Measurements from ENCODE around the gene ITPKC.

Gene ITPKC

GRCh38 chr19:40716482-40717324 lies at the start of gene ITPKC, which contains the start of gene COQ8B:
Gene ITPKC, plus strand, starts transcription at chr19:40717112. Its CDS starts 24 bp downstream, at chr19:40717136.
Gene COQ8B, minus strand, starts transcription at chr19:40716886. Its CDS starts 2,254 bp downstream, at chr19:40714632.
- DNase-seq (ENCODE audit: low spot score): peak; percentile 99

GRCh38 chr19:40667602-40668001 lies 49.3 kb upstream of the ITPKC start:
- no peak for DNase-seq (ENCODE audit: low spot score)

DNA sequence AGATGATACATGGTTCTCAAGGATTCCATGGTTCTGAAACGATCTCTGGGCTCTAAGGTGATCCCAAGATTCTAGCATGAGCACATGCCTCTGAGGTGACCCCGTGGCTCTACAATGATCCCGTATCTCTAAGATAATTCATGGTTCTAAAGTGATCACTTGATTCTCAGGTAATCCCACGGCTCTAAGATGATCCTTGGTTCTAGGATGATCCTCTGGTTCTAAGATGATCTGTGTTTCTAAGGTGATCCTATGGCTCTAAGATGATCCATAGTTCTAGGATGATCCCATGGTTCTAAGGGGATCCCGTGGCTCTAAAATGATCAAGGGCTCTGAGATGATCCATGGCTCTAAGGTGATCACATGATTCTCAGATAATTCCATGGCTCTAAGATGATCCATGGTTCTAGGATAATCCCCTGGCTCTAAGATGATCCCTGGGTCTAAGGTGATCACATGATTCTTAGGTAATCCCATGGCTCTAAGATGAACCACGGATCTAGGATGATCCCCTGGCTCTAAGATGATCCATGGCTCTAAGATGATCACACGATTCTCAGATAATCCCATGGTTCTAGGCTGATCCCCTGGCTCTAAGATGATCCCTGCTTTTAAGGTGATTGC lies 47.8 kb upstream of the ITPKC start:
- DNase-seq (ENCODE audit: low spot score): no peak

- DNase-seq (ENCODE audit: low spot score): no peak
These were observed 45.5 kb upstream of the ITPKC start for GRCh38 chr19:40671404-40671803.

GRCh38 chr19:40672038-40672437 lies 44.9 kb upstream of the ITPKC start:
- DNase-seq (ENCODE audit: low spot score): no peak

DNA sequence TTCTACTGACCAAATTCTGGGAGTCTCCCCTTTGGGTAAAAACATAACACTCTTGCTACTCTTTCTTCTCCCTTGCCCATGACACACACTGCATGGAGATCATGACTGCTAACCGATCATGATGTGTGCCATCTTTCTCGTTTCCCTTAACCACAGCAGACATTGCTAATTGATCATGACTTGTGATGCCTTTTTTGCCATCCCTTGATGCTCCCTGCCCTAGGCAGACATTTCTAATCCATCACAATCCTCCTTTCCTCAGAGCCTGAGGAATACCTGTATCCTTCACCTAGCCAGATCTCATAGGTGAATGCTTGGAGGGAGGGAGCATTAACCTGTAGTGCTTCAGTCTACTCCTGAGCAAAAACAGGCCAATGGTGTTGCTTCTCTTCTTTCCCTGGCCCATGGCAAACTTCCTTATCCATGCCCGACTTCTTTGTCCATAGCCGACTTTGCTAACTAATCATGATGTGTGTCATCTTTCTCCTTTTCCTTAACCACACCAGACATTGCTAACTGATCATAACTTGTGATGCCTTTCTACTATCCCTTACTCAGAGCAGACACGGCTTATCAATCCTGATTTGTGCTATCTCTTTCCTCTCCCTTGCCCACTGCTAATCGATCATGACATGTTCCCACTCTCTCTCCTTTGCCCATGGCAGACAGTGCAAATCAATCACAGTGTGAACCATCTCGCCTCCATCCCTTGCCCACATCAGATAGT lies 44.2 kb upstream of the ITPKC start:
- DNase-seq (ENCODE audit: low spot score): no peak

- peak; percentile 28 for DNase-seq (ENCODE audit: low spot score)
These were observed 43.5 kb upstream of the ITPKC start for GRCh38 chr19:40673397-40673796.

DNA sequence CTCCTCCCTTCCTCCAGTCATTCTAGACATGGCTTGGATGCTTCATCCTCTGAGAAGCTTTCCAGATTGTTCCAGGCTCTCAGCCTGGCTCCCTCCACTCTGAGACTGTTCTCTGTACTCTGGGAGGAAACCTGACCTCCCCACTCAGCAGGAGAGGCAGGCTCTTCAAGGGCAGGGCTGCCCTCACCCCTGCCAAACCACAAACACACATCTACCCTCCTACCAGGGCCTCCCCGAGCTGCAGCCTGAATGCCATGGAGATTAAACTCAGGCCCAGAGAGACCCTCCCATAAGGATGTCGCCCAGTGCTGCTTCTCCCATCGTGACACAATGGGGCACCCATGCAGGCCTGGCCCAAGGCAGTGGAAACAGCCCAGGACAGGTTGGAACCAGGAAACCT lies 42.6 kb upstream of the ITPKC start:
- no peak for DNase-seq (ENCODE audit: low spot score)

DNA sequence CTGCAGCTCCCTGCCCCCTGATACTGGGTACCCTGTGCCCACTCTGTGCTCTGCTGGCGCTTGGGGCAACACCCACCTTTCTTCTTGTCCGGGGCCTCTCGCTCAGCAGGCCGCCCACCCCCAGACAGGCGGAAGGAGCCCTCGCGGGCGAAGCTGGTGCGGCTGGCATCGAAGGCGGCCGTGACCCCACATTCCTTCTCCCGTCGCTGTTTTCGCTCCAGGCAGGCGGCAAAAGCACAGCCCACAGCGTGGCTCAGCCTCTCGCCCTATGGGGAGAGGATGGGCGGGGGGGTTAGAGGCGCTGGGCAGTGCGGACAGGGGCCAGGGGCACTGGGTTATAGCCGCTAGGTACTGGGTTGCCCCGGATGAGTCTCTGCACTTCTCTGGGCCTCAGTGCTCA lies 39.8 kb upstream of the ITPKC start:
- no peak for DNase-seq (ENCODE audit: low spot score)

GRCh38 chr19:40681039-40681438 lies 35.9 kb upstream of the ITPKC start:
- no peak for DNase-seq (ENCODE audit: low spot score)

GRCh38 chr19:40682431-40682964 lies 34.4 kb upstream of the ITPKC start:
- DNase-seq (ENCODE audit: low spot score): peak; percentile 28

GRCh38 chr19:40683437-40683836 lies 33.5 kb upstream of the ITPKC start:
- no peak for DNase-seq (ENCODE audit: low spot score)

DNA sequence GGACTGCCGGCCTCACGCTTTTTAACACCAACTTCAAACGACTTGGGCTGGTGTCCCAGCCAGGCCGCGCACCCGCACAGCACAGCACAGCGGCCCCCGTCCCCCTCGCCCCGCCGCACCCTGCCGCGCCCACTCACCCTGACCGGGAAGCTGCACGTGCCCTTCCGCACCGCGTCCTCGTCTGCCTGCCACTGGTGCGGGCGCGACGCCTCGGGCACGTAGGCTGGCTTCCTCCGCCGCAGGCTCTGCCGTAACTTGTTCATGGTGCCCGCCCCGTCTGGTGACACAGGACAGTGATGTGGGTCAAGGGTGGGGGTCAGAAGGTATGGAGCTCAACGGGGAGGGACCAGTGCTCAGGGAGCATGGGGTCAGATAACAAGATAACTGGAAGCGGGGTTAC lies 32.6 kb upstream of the ITPKC start:
- peak; percentile 29 for DNase-seq (ENCODE audit: low spot score)

DNA sequence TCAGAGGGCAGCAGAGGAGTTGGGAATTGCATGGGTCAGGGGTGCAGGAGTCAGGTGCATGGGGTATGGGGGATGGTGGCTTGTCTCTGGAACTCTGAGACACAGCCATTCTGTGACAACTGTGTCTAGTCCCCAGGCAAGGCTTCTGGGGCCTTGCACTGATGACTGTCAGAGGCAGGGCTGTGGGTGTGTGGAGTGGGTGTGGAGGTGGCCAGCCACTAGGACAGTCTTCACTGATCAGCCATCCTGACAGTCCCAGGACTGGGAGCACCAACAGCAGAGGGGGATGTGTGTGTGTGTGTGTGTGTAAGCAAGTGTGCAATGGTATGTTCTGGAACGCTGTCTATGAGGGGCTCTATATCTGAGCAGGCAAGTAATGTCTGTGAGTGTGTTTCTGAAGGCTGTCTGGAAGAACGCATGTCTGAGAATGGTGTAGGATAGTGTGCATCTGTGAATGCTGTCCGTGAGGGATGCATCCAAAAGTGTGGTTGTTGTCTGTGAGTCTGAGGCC lies 31.8 kb upstream of the ITPKC start:
- peak; percentile 28 for DNase-seq (ENCODE audit: low spot score)

GRCh38 chr19:40685563-40685962 lies 31.3 kb upstream of the ITPKC start:
- DNase-seq (ENCODE audit: low spot score): no peak

GRCh38 chr19:40686882-40687524 lies 29.9 kb upstream of the ITPKC start:
- DNase-seq (ENCODE audit: low spot score): no peak

DNA sequence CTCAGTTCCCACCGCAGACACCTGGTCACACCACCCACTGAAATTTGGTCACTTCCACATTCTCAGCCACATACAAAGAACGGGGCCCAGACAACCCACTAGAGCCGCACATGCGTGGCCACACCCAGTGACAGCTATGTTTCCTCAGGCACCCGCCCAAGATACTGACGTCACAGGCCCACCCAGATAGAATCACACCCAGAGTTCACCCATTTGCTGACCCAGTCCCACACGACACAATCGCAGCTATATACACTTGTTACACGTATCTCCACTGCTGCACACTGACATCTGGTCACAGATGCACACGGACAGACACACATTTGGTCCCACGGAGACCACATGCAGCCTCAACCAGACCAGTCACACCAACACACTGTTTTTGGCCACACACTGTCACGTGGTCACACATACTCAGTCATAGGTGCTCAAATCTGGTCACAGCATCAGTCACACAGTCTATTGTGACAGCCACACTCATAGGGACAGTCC lies 29.3 kb upstream of the ITPKC start:
- DNase-seq (ENCODE audit: low spot score): no peak

DNA sequence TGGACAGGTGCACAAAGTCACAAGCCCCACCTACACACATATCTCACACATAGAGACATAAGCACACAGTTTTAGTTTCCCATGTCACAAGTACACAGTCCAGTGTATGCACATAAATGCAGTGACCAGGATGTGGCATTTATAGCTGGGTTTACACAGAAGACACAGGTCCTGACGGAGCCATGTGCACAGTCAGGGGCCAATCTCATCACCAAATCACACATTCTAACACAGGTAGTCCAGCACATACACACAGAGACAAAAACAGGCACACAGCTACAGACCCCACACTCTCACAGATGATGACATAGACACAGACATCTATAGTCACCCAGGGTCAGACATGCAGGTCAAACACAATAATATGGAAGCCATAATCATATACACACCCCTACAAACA lies 28.6 kb upstream of the ITPKC start:
- DNase-seq (ENCODE audit: low spot score): no peak

DNA sequence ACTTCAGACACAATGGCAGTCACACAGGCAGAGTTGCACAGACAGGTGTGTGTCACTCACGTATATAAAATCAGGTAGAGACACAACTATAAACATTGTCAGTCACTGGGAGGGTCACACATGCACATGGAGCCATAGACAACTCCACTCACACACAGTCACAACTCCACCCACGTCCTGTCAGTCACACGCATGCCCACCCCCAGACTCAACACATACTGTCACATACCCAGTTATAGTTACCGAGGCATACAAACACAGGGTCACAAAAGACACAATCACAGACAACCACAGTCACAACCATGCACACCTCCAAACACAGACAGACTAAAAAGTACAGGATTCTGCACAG lies 27.9 kb upstream of the ITPKC start:
- no peak for DNase-seq (ENCODE audit: low spot score)

- peak; percentile 57 for DNase-seq (ENCODE audit: low spot score)
These were observed 27.4 kb upstream of the ITPKC start for GRCh38 chr19:40689339-40690049.

DNA sequence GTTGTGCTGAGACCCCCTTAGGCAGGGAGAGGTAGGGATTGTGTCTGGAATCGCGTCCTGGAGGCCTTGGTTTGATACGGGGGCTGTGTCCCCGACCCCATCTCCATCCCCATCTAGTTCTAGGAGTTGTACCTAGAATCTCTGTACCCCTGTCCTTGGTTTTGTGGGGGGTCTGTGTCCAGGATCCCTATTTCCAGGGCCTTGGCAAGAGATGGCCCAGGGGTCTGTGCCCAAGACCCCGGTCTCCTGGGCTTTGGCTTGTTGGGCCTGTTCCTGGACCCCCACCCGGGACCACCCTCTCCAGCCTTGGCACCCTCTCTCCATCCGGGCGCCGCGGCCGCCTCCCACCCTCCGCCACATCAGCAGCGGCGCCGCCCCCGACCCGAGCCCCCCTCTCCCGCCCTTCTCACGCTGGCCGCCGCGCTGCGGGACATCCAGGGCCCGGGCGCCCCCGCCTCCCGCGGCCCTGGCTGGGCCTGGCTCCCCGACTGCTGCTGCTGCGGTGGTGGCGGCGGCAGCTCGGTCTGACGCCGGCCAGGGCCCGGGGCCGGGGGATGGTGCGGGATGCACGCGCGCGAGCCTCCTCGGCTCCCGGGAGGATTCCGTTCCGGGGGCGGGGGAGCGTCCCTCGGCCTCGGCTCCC lies 26.7 kb upstream of the ITPKC start, which contains the start of gene NUMBL:
Gene NUMBL (minus strand): TSS at position 602 of the 643 bp plus-strand sequence. CDS start 168 bp downstream, at position 434.
- no peak for DNase-seq (ENCODE audit: low spot score)

Measured in ecto neural progenitor cell (in vitro differentiated cells).